Glutamatergic neuron (in vitro differentiated cells): ENCODE results near the gene PTPN20. TPM values are rescaled to one million over a fixed set of nuclear protein-coding genes. Genes with fewer than 3 reads are reported as not detected.

Experiments used
- DNase-seq: peaks from one replicate; pipeline ENCODE4 v3.0.0; 2022
- H3K27ac Mint-ChIP-seq: one replicate; pipeline ENCODE4 v1.8.0; 2020; ENCODE audit warnings: mild to moderate bottlenecking, mixed read lengths, inconsistent platforms; ENCODE audit not compliant: unreplicated experiment
- H3K27me3 Mint-ChIP-seq: one replicate; pipeline ENCODE4 v1.8.0; 2020; ENCODE audit warnings: mild to moderate bottlenecking, moderate library complexity, mixed read lengths, inconsistent platforms; ENCODE audit not compliant: unreplicated experiment
- H3K36me3 Mint-ChIP-seq: one replicate; pipeline ENCODE4 v1.8.0; 2020; ENCODE audit warnings: mild to moderate bottlenecking, mixed read lengths, inconsistent platforms; ENCODE audit not compliant: unreplicated experiment
- H3K4me1 Mint-ChIP-seq: one replicate; pipeline ENCODE4 v1.8.0; 2020; ENCODE audit warnings: mild to moderate bottlenecking, low read depth, mixed read lengths, inconsistent platforms; ENCODE audit not compliant: unreplicated experiment
- H3K4me3 Mint-ChIP-seq: one replicate; pipeline ENCODE4 v1.8.0; 2020; ENCODE audit warnings: mild to moderate bottlenecking, mixed read lengths, inconsistent platforms; ENCODE audit not compliant: unreplicated experiment
- H3K9me3 Mint-ChIP-seq: one replicate; pipeline ENCODE4 v1.8.0; 2020; ENCODE audit warnings: mild to moderate bottlenecking, moderate library complexity, mixed read lengths, inconsistent platforms; ENCODE audit not compliant: unreplicated experiment
- total RNA-seq: library from RNA; stranded (reverse); fragmentation: NEBNext Ultra II Directional; extraction: Animal tissue kit (Norgen Biotek cat#: 25700); gene quantifications from one replicate; pipeline ENCODE4 v1.2.1, GENCODE V29; 2021; ENCODE audit not compliant: unreplicated experiment
- TF ChIP-seq, protein P1 (sequence below): fragments of 200-600 bp; sonication (generic); IDR thresholded peaks from one replicate; pipeline ENCODE4 v1.5.0; 2021; ENCODE audit not compliant: partially characterized antibody, unreplicated experiment

PTPN20 gene
- total RNA-seq, 1 donor from 2014 or later = not detected

DNA sequence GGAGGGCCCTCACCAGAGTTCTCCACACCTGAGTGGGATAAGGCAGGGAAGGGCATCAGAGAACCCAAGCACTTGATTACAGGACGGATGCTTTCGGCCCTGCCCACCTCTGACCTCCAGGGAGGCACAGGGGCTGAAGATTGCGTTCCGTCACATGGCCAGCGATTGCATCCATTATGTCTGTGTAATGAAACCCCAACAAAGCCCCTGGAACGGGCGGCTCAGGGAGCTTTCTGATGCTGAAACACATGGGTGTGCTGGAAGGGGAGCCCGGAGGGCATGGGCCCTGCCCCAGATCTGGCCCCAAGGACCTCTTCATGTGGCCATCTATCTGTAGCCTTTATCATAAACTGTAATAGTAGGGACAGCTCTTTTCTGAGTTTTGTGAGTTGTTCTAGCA is 117.2 kb downstream of the PTPN20 start:
- Mint-ChIP-seq H3K36me3 (no peaks in the 10 kb centered on the region), H3K4me3 (no peak overlapping the region), H3K27me3 (peaks cover 1% of the 10 kb centered on the region), H3K9me3 (no peaks in the 10 kb centered on the region), H3K4me1 (peaks cover 8% of the 10 kb centered on the region), H3K27ac (no peak overlapping the region)
- TF ChIP-seq, protein P1, sequence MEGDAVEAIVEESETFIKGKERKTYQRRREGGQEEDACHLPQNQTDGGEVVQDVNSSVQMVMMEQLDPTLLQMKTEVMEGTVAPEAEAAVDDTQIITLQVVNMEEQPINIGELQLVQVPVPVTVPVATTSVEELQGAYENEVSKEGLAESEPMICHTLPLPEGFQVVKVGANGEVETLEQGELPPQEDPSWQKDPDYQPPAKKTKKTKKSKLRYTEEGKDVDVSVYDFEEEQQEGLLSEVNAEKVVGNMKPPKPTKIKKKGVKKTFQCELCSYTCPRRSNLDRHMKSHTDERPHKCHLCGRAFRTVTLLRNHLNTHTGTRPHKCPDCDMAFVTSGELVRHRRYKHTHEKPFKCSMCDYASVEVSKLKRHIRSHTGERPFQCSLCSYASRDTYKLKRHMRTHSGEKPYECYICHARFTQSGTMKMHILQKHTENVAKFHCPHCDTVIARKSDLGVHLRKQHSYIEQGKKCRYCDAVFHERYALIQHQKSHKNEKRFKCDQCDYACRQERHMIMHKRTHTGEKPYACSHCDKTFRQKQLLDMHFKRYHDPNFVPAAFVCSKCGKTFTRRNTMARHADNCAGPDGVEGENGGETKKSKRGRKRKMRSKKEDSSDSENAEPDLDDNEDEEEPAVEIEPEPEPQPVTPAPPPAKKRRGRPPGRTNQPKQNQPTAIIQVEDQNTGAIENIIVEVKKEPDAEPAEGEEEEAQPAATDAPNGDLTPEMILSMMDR = no peak
- DNase-seq = no peak

DNA sequence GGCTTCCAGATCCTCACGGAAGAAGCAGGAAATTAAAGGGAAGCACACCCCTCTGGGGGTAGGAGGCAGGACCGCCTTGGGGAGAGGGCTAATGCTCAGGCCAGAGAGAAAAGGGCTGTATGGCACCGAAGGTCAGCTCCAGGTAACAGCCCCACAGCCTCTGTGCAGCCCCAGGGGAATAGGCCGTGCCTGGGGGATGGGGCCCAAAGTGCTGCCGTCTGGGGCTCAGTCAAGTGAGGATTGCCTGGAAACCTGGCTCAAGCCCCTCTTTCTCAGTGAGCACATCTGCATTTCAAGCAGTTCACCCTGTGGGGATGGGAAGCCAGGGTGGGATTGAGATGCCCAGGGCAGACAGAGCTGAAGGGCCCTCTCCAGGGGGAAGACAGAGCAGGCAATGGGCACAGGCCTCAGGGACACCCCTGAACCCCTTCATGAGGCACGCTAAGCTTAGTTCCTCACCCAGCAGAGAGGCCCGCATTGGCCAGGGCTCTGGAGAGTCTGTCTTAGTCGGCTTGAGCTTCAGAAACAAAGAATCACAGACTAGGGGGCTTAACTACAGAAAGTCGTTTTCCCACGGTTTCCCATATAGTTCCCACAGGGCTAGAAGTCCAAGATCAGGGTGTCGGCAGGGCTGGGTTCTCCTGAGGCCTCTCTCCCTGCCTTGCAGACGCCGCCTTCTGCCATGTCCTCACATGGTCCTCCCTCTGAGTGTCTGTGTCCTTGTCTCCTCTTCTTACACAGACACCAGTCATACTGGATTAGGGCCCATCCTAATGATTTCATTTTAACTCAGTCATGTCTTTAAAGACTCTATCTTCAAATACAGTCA is 118.2 kb downstream of the PTPN20 start:
- H3K9me3 Mint-ChIP-seq = no peaks in the 10 kb centered on the region
- TF ChIP-seq, protein P1 = no peak
- H3K27me3 Mint-ChIP-seq = peaks cover 4% of the 10 kb centered on the region
- peaks cover 2% of the 10 kb centered on the region for H3K4me1 Mint-ChIP-seq
- H3K27ac Mint-ChIP-seq = no peak overlapping the region
- DNase-seq = no peak
- no peaks in the 10 kb centered on the region for H3K36me3 Mint-ChIP-seq
- H3K4me3 Mint-ChIP-seq = no peak overlapping the region

DNA sequence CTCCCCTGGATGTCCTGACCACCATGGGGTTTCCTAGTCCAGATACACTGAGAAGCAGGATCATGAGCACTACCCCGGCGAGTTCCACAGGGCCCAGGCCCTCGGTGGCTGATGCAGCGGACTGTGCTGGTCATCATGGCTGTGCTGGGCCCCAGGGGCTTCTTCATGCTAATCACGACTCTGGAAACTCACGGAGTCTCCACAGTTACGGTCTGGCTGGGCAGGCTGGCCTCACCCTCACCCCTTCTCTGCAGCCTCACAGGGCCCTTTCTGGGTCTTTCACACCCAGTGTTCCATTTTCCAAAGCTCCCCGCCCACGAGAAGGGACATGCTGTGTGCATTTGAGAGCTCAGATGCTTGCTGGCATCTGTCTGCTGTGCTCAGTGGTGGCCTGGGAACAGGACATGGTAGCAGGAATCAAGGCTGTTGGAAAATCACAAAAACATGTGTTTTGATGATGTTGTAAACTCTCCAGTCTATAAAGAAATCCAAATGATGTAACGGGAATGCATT is 119.0 kb downstream of the PTPN20 start:
- Mint-ChIP-seq H3K36me3 (no peaks in the 10 kb centered on the region), H3K27me3 (peaks cover 4% of the 10 kb centered on the region), H3K4me3 (no peak overlapping the region), H3K4me1 (peaks cover 2% of the 10 kb centered on the region), H3K27ac (no peak overlapping the region), H3K9me3 (no peaks in the 10 kb centered on the region)
- TF ChIP-seq, protein P1 = no peak
- peak; percentile 5 for DNase-seq

DNA sequence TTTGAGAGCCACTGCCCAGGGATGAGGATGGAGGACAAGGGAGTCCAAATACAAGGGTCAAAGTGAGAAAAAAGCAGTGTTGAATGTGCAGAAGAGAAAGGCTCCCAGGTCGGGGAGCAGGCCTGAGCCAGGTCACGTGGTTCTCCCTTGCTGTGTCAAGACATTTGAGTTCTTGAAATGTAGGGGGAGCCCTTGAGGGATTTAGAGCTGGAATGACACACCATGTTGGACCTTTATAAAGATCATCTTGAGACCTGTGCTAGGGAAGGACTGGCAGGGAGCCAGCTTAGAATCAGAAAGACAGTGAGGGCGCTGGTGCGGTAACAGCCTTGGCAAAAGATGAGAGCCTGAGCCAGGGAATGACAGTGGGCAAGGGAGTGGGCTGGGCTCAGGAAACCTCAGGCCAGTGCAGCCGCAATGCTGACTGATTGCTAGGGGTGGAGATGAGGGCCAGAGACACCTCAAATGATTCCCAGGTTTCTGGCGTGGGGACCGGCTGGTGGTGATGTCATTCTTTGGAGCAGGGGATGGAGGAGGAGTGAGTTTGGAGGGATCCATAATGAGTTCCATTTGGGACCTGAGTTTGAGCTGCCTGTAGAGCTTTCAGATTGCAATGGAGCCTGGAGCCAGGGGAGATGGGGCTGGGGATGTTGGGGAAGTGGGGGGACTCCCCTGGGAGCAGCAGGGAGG is 120.1 kb downstream of the PTPN20 start:
- H3K36me3 Mint-ChIP-seq = no peaks in the 10 kb centered on the region
- TF ChIP-seq, protein P1 = peak; percentile 11
- no peaks in the 10 kb centered on the region for H3K9me3 Mint-ChIP-seq
- DNase-seq = peak; percentile 13
- no peak overlapping the region for H3K27ac Mint-ChIP-seq
- peaks cover 4% of the 10 kb centered on the region for H3K27me3 Mint-ChIP-seq
- peaks cover 2% of the 10 kb centered on the region for H3K4me1 Mint-ChIP-seq
- no peak overlapping the region for H3K4me3 Mint-ChIP-seq

DNA sequence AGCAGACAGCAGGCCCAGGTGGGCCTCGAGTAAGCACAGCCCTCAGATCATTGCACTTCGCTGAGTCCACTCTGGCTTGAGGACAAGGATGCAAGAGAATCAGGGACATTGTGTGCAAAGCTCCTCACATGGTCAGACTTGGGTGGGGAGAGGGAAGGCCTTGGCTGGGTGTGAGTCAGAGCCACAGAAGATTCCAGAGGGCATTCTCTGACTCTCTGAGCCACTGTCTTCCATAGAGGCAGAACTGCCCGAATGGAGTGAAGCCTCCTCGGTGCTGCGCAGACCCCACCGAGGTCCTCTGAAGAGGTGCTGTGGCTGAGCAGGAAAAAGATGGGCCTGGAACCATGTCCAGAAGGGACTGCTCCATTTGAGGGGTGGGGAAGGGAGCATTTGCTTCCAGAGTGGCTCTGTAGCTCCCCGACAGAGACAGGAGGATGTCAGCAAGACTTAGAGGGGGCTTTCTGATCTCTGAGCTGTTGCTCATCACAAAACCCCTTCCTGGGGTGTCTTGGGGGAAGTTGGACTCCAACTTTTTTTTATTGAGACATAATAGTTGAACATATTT is 120.8 kb downstream of the PTPN20 start:
- peaks cover under 1% of the 10 kb centered on the region for H3K9me3 Mint-ChIP-seq
- H3K36me3 Mint-ChIP-seq = no peaks in the 10 kb centered on the region
- peaks cover 5% of the 10 kb centered on the region for H3K27me3 Mint-ChIP-seq
- no peak overlapping the region for H3K27ac Mint-ChIP-seq
- DNase-seq = no peak
- H3K4me3 Mint-ChIP-seq = no peak overlapping the region
- H3K4me1 Mint-ChIP-seq = peaks cover 2% of the 10 kb centered on the region
- TF ChIP-seq, protein P1 = no peak
